HCT116 (cell line): ENCODE results near the gene OR5K3. TPM values are rescaled to one million over a fixed set of nuclear protein-coding genes. Genes with fewer than 3 reads are reported as not detected.

Experiments used
- ATAC-seq: fragments of 200-7000 bp; cut with Tn5 transposase; 2 replicates; pipeline ENCODE4 v1.9.1; 2020; ENCODE audit warnings: mild to moderate bottlenecking, moderate library complexity
- BruUV-seq: library from RNA; stranded (reverse); fragments of 400-500 nt; replicated peaks from 2 replicates; lab custom pipeline; 2021; lab: Mats Ljungman, UMichigan
- CTCF ChIA-PET: fragments of 300-600 bp; sonication (Branson Sonifier 250); formaldehyde crosslinking; loops from one replicate; lab custom pipeline; 2021; ENCODE audit warnings: antibody characterized with exemption; lab: Charles Lee
- POLR2A ChIA-PET: fragments of 300-600, 350-600 bp; sonication (Branson Sonifier 250); formaldehyde crosslinking; loops from one replicate; lab custom pipeline; 2021; ENCODE audit warnings: antibody characterized with exemption; lab: Charles Lee
- RAD21 ChIA-PET, 2 experiments: fragments of 300-600 bp; sonication (Branson Sonifier 250); formaldehyde crosslinking; loops; one replicate each; lab custom pipeline; 2023; ENCODE audit warnings: low total read pairs in 2 of 2; ENCODE audit not compliant: uncharacterized antibody in 2 of 2, unreplicated experiment in 2 of 2, low non-redundant PET in 1 of 2; lab: Charles Lee
- DNase-seq: peaks from one replicate; pipeline ENCODE4 v3.0.0-alpha.2; 2010; ENCODE audit warnings: low read depth, low spot score
- H2AFZ ChIP-seq: fragments of 200-600 bp; shearing (Covaris generic), sonication (generic); 2 replicates; pipeline ENCODE4 v1.6.1; 2017; ENCODE audit warnings: low read depth, mixed run types, mixed read lengths, antibody characterized with exemption, low read length; ENCODE audit not compliant: poor library complexity, severe bottlenecking
- H3K27ac ChIP-seq: 2 replicates; pipeline ENCODE4 v1.5.1; 2012; ENCODE audit warnings: low read depth, low read length
- H3K27me3 ChIP-seq: fragments of 200-600 bp; sonication (generic); 2 replicates; pipeline ENCODE4 v1.6.1; 2016; ENCODE audit warnings: mixed run types, low read length, mixed read lengths; ENCODE audit not compliant: insufficient read depth
- H3K36me3 ChIP-seq, 2 experiments: fragments of 200-500 bp in 1 of 2; fragments of 200-600 bp in 1 of 2; sonication (Bioruptor generic) in 1 of 2; sonication (generic) in 1 of 2; 2 replicates each; pipeline versions ENCODE4 v1.5.1 to v1.6.1; 2014 to 2016; ENCODE audit warnings: low read length in 2 of 2, inconsistent platforms in 1 of 2, mixed read lengths in 1 of 2, mixed run types in 1 of 2; ENCODE audit not compliant: insufficient read depth in 2 of 2, control insufficient read depth in 1 of 2
- H3K4me1 ChIP-seq, 2 experiments: fragments of 200-600 bp in 1 of 2; sonication (generic) in 1 of 2; 2 replicates each; pipeline versions ENCODE4 v1.5.1 to v1.6.1; 2012 to 2017; ENCODE audit warnings: low read length in 2 of 2, inconsistent platforms in 1 of 2, mild to moderate bottlenecking in 1 of 2, mixed read lengths in 1 of 2, mixed run types in 1 of 2, moderate library complexity in 1 of 2; ENCODE audit not compliant: insufficient read depth in 2 of 2, control insufficient read depth in 1 of 2
- H3K4me2 ChIP-seq: fragments of 200-600 bp; sonication (generic); 2 replicates; pipeline ENCODE4 v1.6.1; 2017; ENCODE audit warnings: mixed run types, low read length, mixed read lengths
- H3K4me3 ChIP-seq, 2 experiments: fragments of 200-600 bp in 1 of 2; sonication (generic) in 1 of 2; replicated peaks in 1 of 2; 2 replicates each; pipeline ENCODE4 v1.5.1; 2011 to 2016; ENCODE audit warnings: low read length in 2 of 2, control low read depth in 1 of 2, low read depth in 1 of 2, mild to moderate bottlenecking in 1 of 2, mixed read lengths in 1 of 2, mixed run types in 1 of 2
- H3K79me2 ChIP-seq: fragments of 200-600 bp; sonication (generic); 2 replicates; pipeline ENCODE4 v1.6.1; 2017; ENCODE audit warnings: mild to moderate bottlenecking, mixed run types, low read length, moderate library complexity, mixed read lengths; ENCODE audit not compliant: insufficient read depth
- H3K9ac ChIP-seq: fragments of 200-600 bp; sonication (generic); 2 replicates; pipeline ENCODE4 v1.6.1; 2016; ENCODE audit warnings: low read length, mixed read lengths
- H3K9me2 ChIP-seq: fragments of 200-600 bp; sonication (generic), shearing (Covaris generic); 2 replicates; pipeline ENCODE4 v1.6.1; 2017; ENCODE audit warnings: mixed run types, mild to moderate bottlenecking, moderate library complexity; ENCODE audit not compliant: insufficient read depth
- H3K9me3 ChIP-seq, 2 experiments: fragments of 200-500 bp in 1 of 2; fragments of 200-600 bp in 1 of 2; sonication (Bioruptor generic) in 1 of 2; sonication (generic) in 1 of 2; 2 replicates each; pipeline ENCODE4 v1.6.1; 2014 to 2017; ENCODE audit warnings: low read length in 2 of 2, mixed read lengths in 2 of 2, inconsistent platforms in 1 of 2, low read depth in 1 of 2, mild to moderate bottlenecking in 1 of 2, mixed run types in 1 of 2, moderate library complexity in 1 of 2; ENCODE audit not compliant: control insufficient read depth in 1 of 2, insufficient read depth in 1 of 2
- H4K20me1 ChIP-seq: fragments of 200-600 bp; sonication (generic), shearing (Covaris generic); 2 replicates; pipeline ENCODE4 v1.6.1; 2017; ENCODE audit warnings: mixed run types, mild to moderate bottlenecking, moderate library complexity; ENCODE audit not compliant: insufficient read depth
- CBX3 ChIP-seq: IDR thresholded peaks from 2 replicates; pipeline ENCODE4 v1.6.1; 2012; ENCODE audit warnings: low read depth
- CEBPB ChIP-seq: IDR thresholded peaks from 2 replicates; pipeline ENCODE4 v1.6.1; 2012; ENCODE audit warnings: low read depth
- EGR1 ChIP-seq: IDR thresholded peaks from 2 replicates; pipeline ENCODE4 v1.6.1; 2012; ENCODE audit warnings: low read depth
- ELF1 ChIP-seq: IDR thresholded peaks from 2 replicates; pipeline ENCODE4 v1.6.1; 2012; ENCODE audit warnings: low read depth, borderline replicate concordance
- EZH2 ChIP-seq: fragments of 200-600 bp; sonication (generic); IDR thresholded peaks from 2 replicates; pipeline ENCODE4 v1.6.1; 2017; ENCODE audit warnings: antibody characterized with exemption, mixed run types
- EZH2phosphoT487 ChIP-seq: fragments of 200-600 bp; IDR thresholded peaks from 2 replicates; pipeline ENCODE4 v1.6.1; 2018; ENCODE audit warnings: antibody characterized with exemption, borderline replicate concordance
- JUND ChIP-seq: IDR thresholded peaks from 2 replicates; pipeline ENCODE4 v1.6.1; 2012
- POLR2A ChIP-seq: IDR thresholded peaks from 2 replicates; pipeline ENCODE4 v1.7.0; 2011; ENCODE audit warnings: borderline replicate concordance; ENCODE audit not compliant: insufficient read depth, insufficient read length; ENCODE audit errors: extremely low read depth
- POLR2AphosphoS5 ChIP-seq: IDR thresholded peaks from 2 replicates; pipeline ENCODE4 v1.6.1; 2011; ENCODE audit warnings: mild to moderate bottlenecking, low read depth, low read length, moderate library complexity
- RAD21 ChIP-seq: IDR thresholded peaks from 2 replicates; pipeline ENCODE4 v1.6.1; 2012; ENCODE audit warnings: low read depth, mild to moderate bottlenecking
- SIN3A ChIP-seq: IDR thresholded peaks from 2 replicates; pipeline ENCODE4 v1.6.1; 2012; ENCODE audit warnings: low read depth
- SRF ChIP-seq: IDR thresholded peaks from 2 replicates; pipeline ENCODE4 v1.6.1; 2012; ENCODE audit warnings: low read depth
- TCF7L2 ChIP-seq: IDR thresholded peaks from 2 replicates; pipeline ENCODE4 v1.7.0; 2011; ENCODE audit warnings: borderline replicate concordance, inconsistent platforms; ENCODE audit not compliant: insufficient read depth, insufficient read length; ENCODE audit errors: extremely low read depth
- intact Hi-C: fragments of 100-400 bp; cut with micrococcal nuclease; formaldehyde crosslinking; loops from 2 replicates; pipeline ENCODE4 v1.10.0; 2022
- total RNA-seq: library from RNA; stranded (reverse); gene quantifications from one replicate; pipeline ENCODE4 v1.2.1, GENCODE V29; 2021; ENCODE audit not compliant: unreplicated experiment
- TF ChIP-seq, protein P1 (sequence below): IDR thresholded peaks from 2 replicates; pipeline ENCODE4 v1.6.1; 2012
- TF ChIP-seq, protein P2 (sequence below): IDR thresholded peaks from 2 replicates; pipeline ENCODE4 v1.6.1; 2012
- TF ChIP-seq, protein P3 (sequence below): IDR thresholded peaks from 2 replicates; pipeline ENCODE4 v1.6.1; 2012; ENCODE audit warnings: low read depth

The OR5K3 gene
- total RNA-seq, 1 experiment from 2014 or later, result not detected

DNA sequence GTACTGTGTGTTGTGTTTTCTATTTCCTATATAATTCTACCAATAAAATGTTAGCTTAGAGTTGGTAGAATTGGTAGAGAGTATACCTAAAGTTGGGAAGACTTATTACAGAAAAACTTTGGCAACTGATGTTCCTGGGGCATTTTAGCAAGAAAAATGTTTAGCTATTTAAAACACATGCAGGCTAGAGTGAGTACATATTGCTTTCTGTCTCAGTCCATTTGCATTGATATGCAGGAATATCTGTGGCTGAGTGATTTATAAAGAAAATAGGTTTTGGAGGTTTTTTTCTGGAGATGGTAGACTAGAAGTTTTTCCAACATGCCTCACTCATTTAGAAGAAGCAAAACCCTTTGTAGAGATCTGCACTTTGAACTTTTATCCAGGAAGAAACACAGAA is 42.1 kb downstream of the OR5K3 start:
- Histone ChIP-seq H3K4me3 (no peak overlapping the region), H3K27me3 (no peaks in the 10 kb centered on the region), H3K36me3 (no peaks in the 10 kb centered on the region), H3K9me3 (peaks cover 18% of the 10 kb centered on the region in 2 experiments; a peak in 2 of 4 replicates), H4K20me1 (no peaks in the 10 kb centered on the region), H3K9ac (no peak overlapping the region), H3K4me1 (no peaks in the 10 kb centered on the region), H3K4me2 (no peak overlapping the region), H3K79me2 (no peaks in the 10 kb centered on the region), H3K27ac (no peak overlapping the region), H2AFZ (no peak overlapping the region), H3K9me2 (no peaks in the 10 kb centered on the region)
- TF ChIP-seq JUND, result no peak
- no peak for TF ChIP-seq EZH2
- no peak for TF ChIP-seq RAD21
- no peak for TF ChIP-seq CEBPB
- TF ChIP-seq POLR2AphosphoS5, result no peak
- TF ChIP-seq POLR2A, result no peak
- ATAC-seq, result no peak
- no TSS peak for BruUV-seq
- RAD21 ChIA-PET, result no interaction called here
- POLR2A ChIA-PET, result no interaction called here
- intact Hi-C loops, result no loop called here
- DNase-seq, result no peak
- CTCF ChIA-PET, result no interaction called here

DNA sequence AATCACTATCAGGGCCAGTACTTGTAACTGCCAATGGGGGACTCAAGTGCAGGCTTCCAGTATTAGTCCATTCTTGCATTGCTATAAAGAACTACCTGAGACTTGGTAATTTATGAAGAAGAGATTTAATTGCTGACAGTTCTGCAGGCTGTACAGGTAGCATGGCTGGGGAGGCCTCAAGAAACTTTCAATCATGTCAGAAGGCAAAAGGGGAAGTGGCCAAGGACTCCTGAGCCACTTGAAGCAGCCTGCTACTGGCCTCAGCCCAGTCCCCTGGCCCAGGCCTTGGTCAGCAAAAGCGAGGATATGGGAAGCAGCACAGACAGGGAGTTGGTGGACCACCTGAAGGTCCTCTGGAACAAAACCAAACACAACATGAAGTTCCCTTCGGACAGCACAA is 43.3 kb downstream of the OR5K3 start:
- no peak overlapping the region for H3K4me2 ChIP-seq
- H3K4me1 ChIP-seq, result no peaks in the 10 kb centered on the region
- no peak overlapping the region for H3K9ac ChIP-seq
- ChIA-PET POLR2A (no interaction called here), CTCF (no interaction called here), RAD21 (no interaction called here)
- H3K36me3 ChIP-seq, result no peaks in the 10 kb centered on the region
- H3K79me2 ChIP-seq, result no peaks in the 10 kb centered on the region
- DNase-seq (no peak), ATAC-seq (no peak)
- TF ChIP-seq, protein P1, sequence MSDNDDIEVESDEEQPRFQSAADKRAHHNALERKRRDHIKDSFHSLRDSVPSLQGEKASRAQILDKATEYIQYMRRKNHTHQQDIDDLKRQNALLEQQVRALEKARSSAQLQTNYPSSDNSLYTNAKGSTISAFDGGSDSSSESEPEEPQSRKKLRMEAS, result no peak
- TF ChIP-seq EZH2phosphoT487, result no peak
- TF ChIP-seq CBX3, result no peak
- TF ChIP-seq CEBPB, result no peak
- TF ChIP-seq, protein P2, sequence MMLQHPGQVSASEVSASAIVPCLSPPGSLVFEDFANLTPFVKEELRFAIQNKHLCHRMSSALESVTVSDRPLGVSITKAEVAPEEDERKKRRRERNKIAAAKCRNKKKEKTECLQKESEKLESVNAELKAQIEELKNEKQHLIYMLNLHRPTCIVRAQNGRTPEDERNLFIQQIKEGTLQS, result no peak
- TF ChIP-seq EGR1, result no peak
- TF ChIP-seq JUND, result no peak
- TF ChIP-seq EZH2, result no peak
- TF ChIP-seq, protein P3, sequence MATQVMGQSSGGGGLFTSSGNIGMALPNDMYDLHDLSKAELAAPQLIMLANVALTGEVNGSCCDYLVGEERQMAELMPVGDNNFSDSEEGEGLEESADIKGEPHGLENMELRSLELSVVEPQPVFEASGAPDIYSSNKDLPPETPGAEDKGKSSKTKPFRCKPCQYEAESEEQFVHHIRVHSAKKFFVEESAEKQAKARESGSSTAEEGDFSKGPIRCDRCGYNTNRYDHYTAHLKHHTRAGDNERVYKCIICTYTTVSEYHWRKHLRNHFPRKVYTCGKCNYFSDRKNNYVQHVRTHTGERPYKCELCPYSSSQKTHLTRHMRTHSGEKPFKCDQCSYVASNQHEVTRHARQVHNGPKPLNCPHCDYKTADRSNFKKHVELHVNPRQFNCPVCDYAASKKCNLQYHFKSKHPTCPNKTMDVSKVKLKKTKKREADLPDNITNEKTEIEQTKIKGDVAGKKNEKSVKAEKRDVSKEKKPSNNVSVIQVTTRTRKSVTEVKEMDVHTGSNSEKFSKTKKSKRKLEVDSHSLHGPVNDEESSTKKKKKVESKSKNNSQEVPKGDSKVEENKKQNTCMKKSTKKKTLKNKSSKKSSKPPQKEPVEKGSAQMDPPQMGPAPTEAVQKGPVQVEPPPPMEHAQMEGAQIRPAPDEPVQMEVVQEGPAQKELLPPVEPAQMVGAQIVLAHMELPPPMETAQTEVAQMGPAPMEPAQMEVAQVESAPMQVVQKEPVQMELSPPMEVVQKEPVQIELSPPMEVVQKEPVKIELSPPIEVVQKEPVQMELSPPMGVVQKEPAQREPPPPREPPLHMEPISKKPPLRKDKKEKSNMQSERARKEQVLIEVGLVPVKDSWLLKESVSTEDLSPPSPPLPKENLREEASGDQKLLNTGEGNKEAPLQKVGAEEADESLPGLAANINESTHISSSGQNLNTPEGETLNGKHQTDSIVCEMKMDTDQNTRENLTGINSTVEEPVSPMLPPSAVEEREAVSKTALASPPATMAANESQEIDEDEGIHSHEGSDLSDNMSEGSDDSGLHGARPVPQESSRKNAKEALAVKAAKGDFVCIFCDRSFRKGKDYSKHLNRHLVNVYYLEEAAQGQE, result no peak
- TF ChIP-seq ELF1, result no peak
- no peak for TF ChIP-seq SRF
- TF ChIP-seq SIN3A, result no peak
- no peak for TF ChIP-seq TCF7L2
- H3K27ac ChIP-seq, result no peak overlapping the region
- H3K9me3 ChIP-seq, result peaks cover 14 to 18% of the 10 kb centered on the region in 2 experiments; a peak in 2 of 4 replicates
- intact Hi-C loops, result no loop called here
- H2AFZ ChIP-seq, result no peak overlapping the region
- H3K4me3 ChIP-seq, result no peak overlapping the region
- no peaks in the 10 kb centered on the region for H3K9me2 ChIP-seq
- no peaks in the 10 kb centered on the region for H4K20me1 ChIP-seq
- BruUV-seq, result no TSS peak
- no peaks in the 10 kb centered on the region for H3K27me3 ChIP-seq
